HG02759 (cell line): Measurements from ENCODE around the gene ANKFN1.
"Not testable (repeated sequence)": the region's sequence is repeated elsewhere in the genome, so short reads cannot be mapped to it uniquely, and the experiment has no call there.

ENCODE experiments used
- ATAC-seq: cut with Tn5 transposase; IDR thresholded peaks from one replicate; pipeline ENCODE4 v1.9.1; 2021; ENCODE audit warnings: mild to moderate bottlenecking, moderate library complexity; ENCODE audit not compliant: unreplicated experiment

Gene ANKFN1

GRCh38 chr17:56288786-56289185, 135.5 kb downstream of the ANKFN1 start:
- not testable (repeated sequence) for ATAC-seq

- ATAC-seq = no peak
Measured at GRCh38 chr17:56289321-56289720, 136.0 kb downstream of the ANKFN1 start.

- ATAC-seq = no peak
Measured at GRCh38 chr17:56290101-56290801, 137.0 kb downstream of the ANKFN1 start.

GRCh38 chr17:56290802-56291118, 137.5 kb downstream of the ANKFN1 start:
- ATAC-seq = no peak

GRCh38 chr17:56291226-56291805, 138.0 kb downstream of the ANKFN1 start:
- ATAC-seq = no peak

GRCh38 chr17:56292010-56292409, 138.7 kb downstream of the ANKFN1 start:
- ATAC-seq = no peak

- ATAC-seq = no peak
Measured at GRCh38 chr17:56292578-56292977, 139.3 kb downstream of the ANKFN1 start.

- no peak for ATAC-seq
Measured at GRCh38 chr17:56297184-56297583, 143.9 kb downstream of the ANKFN1 start.

- no peak for ATAC-seq
Measured at GRCh38 chr17:56298846-56299245, 145.6 kb downstream of the ANKFN1 start.

- ATAC-seq = no peak
Measured at GRCh38 chr17:56300144-56300543, 146.9 kb downstream of the ANKFN1 start.

- ATAC-seq = no peak
Measured at GRCh38 chr17:56305007-56305406, 151.7 kb downstream of the ANKFN1 start.

- ATAC-seq = no peak
Measured at GRCh38 chr17:56309897-56310296, 156.6 kb downstream of the ANKFN1 start.

- no peak for ATAC-seq
Measured at GRCh38 chr17:56310782-56311181, 157.5 kb downstream of the ANKFN1 start.

GRCh38 chr17:56313201-56313600, 159.9 kb downstream of the ANKFN1 start:
- ATAC-seq = no peak

- no peak for ATAC-seq
Measured at GRCh38 chr17:56314026-56314425, 160.8 kb downstream of the ANKFN1 start.

- ATAC-seq = no peak
Measured at GRCh38 chr17:56314984-56315602, 161.8 kb downstream of the ANKFN1 start.

- ATAC-seq = no peak
Measured at GRCh38 chr17:56316604-56317003, 163.3 kb downstream of the ANKFN1 start.

- ATAC-seq = no peak
Measured at GRCh38 chr17:56317351-56318208, 164.3 kb downstream of the ANKFN1 start.

GRCh38 chr17:56319531-56319930, 166.3 kb downstream of the ANKFN1 start:
- ATAC-seq = peak; percentile 60

GRCh38 chr17:56320443-56320842, 167.2 kb downstream of the ANKFN1 start:
- no peak for ATAC-seq

GRCh38 chr17:56322991-56323390, 169.7 kb downstream of the ANKFN1 start:
- ATAC-seq = no peak

- no peak for ATAC-seq
Measured at GRCh38 chr17:56324676-56325075, 171.4 kb downstream of the ANKFN1 start.
